ENCODE measurements around the gene SKIL. TPM values are rescaled to one million over a fixed set of nuclear protein-coding genes. Genes with fewer than 3 reads are reported as not detected.

Gene SKIL
- total RNA-seq, 1 donor from 2014 or later: 79.6 TPM

DNA sequence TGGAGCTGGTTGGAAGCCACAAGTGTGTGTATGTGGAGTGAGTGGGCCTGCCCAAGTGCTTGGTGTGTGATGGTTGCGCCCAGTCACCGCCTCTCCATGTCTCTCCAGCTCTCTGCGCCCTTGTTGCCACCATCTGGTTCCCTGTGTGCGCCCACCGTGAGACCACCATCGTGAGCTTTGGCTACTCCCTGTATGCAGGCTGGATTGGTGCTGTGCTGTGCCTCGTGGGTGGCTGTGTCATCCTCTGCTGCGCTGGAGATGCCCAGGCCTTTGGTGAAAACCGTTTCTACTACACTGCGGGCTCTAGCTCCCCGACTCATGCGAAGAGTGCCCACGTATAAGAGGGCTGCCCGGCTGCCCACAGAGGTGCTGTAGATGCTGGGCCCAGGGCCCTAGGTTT is 74.9 kb downstream of the SKIL start:
- DNase-seq (ENCODE audit: low read depth in 2 of 2): no peak

DNA sequence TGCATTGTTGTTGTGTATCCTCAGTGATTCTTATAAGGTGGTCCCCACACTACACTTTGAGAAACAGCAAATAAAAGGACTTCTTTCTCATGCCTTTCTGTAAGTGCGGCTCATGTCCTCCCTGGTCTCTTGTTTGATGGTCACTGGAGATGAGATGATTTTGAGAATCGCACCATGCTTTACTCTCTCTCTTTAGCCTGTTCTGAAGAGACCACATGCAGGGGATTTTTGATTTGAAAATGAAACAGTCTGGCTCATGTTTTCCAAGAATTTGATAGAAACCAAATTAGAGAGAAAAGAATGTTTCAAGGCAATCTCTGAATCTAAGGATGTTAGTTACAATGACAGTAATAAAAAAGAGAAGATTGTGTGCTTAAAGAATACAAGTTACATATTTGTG is 79.2 kb downstream of the SKIL start:
- DNase-seq (ENCODE audit: low read depth in 2 of 2): no peak

DNA sequence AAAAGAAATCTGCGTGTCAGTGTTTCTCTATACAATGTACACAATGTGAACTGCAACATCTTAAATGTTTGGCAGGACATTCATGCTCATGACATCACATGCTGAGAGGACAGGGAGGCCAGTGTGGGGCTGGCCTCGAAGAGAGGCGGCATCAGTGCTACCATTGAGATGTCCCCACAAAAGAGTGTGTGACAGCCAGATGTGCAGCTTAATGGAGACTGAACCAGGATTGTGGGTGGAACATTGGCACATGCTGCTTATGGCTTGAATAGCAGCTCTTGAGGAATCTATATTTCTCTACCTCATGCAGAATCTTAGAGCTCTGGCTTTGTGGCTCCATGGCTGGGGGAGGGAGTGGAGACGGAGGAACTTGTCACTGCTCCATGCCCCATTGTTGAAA is 79.7 kb downstream of the SKIL start:
- no peak for DNase-seq (ENCODE audit: low read depth in 2 of 2)

DNA sequence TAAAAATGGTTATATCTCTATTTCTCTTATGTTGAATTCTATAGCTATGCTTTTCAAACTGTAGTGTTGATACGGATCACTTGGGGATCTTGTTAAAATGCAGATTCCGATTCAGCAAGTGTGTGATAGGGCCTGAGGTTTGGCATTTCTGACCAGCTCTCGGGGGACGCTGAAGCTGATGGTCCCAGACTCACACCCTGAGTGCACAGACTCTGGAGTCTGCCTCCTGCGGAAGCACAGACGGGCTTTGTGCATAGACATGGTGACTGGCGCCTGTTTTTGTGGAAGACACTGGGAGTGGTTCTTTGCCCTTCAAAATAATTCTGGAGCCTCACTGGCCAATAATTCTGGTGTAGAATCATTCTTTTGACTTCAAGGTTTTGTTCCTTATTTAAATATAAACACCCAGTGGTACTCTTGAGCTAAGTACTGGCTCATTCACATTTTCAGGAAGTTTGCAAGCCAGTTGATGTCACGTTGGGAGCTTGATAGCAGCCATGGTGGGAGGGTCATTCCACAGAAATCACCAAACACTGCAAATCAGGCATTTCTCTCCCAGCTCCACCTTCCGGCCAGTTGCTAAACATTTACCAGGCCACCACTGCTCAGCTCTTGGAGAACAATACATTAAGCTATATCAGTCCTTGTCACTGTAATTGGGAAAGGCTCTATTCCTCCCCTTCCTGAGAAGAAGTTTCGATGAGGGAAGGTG is 80.3 kb downstream of the SKIL start:
- DNase-seq (ENCODE audit: low read depth in 2 of 2): peak in 1 of 2 donors; percentile 37

DNA sequence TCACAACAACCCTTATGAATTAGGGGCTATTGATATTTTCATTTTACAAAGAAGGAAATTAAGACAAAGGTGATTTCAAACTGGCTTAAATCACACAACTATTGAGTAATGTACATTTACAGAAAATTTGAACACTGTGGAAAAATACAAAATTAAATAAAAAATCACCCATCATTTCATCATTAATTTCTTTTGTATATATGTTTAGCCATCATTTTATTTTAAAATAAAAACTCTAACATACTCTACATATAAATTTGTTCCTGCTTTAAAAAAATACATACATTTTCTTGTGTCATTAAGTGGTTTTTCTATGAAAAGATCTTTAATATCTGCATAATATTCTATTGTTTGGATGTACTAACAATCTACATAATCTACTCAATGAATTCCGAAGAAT is 81.3 kb downstream of the SKIL start:
- no peak for DNase-seq (ENCODE audit: low read depth in 2 of 2)

DNA sequence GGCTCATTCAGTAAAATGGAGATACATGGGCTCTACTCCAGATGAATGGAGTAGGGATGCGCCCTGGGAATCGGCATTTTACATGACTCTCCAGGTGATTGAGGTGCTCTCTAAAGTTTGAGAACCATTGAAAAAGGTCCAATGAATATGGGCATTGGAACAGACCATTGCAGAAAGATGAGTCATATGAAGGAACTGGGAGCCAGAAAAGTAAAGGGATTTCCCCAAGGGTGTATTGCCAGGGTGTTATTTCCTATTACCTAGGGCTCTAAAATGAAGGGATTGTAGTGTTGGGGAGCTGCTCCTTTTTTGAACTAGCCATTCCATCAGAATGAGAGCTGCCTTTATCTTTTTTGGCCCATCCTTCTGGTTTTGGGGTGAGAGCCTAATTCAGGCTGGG is 82.8 kb downstream of the SKIL start:
- DNase-seq (ENCODE audit: low read depth in 2 of 2): peak in 1 of 2 donors; percentile 52

DNA sequence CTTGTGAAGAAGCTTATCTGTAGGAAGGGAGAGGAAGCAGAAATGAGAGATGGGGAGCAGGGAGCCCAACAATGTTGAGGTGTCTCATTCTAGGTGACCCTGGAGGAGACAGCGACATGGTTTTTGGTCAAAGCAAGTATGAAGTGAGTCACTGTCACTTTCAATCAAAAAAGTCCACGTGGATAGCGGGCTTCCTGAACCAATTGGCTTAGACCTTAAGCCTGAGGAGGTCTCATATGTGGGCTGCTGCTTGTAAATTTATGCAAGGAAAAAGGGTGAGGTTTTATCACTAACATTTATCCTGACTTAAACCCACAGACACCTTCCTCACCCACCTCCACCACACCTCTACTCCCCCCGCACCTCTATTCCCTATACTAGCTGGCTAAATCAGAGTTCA is 83.9 kb downstream of the SKIL start:
- no peak for DNase-seq (ENCODE audit: low read depth in 2 of 2)

DNA sequence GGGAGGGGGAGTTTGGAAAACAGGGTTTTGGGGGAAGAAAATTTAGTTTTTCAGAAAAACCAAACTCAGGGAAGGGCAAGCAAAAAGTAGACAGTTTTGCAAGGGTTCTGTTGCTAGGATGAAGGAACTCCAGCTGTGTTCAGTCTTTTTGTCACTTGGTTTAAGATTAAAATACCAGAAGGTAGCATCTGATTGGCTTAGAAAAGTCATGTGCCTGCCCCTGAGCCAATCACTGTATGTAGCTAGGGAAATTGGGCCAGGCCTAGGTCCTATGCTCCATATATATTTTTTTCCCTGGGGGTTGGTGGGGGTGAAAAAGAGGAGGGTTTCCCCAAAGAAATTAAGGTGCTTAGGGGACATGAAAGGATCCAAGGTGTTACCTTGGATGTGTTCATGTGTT is 85.4 kb downstream of the SKIL start:
- no peak for DNase-seq (ENCODE audit: low read depth in 2 of 2)

DNA sequence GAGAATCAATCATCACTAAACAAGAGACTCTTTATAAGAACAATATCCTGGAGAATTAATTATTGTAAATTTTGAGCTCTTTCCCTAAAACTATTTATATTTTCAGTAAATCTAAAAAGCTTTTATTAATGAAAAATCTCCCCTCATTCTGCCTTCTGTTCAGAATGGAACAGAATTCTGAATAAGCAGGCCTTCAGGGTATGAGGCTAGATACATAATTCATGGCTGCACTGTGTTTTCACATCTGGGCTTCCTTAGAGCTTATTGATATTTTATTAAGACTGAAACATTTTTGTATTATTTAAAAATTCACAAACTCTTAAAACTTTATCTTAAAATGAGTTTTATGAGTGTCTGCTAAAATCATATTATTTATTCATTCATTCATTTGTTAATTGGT is 85.9 kb downstream of the SKIL start:
- DNase-seq (ENCODE audit: low read depth in 2 of 2): no peak

Other genes with a start within 250 kb of the SKIL start
- 9.6 and 15.3 TPM in 2 replicates for gene PHC3, start 176.0 kb upstream of the SKIL start, total RNA-seq
- gene PRKCI, start 135.3 kb upstream of the SKIL start, total RNA-seq: 18.7 and 23.1 TPM in 2 replicates
- 27.6 and 144 TPM in 2 replicates for gene CLDN11, start 61.2 kb downstream of the SKIL start, total RNA-seq
- gene SLC7A14, start 228.4 kb downstream of the SKIL start, total RNA-seq: under 0.01 TPM in 2 replicates